NCI-H128 (cell line): ENCODE data around the gene NOSTRIN.
"Not testable (repeated sequence)": the region's sequence is repeated elsewhere in the genome, so short reads cannot be mapped to it uniquely, and the experiment has no call there.

Experiments used
- DNase-seq: peaks from one replicate; lab custom pipeline; 2025; ENCODE audit not compliant: unreplicated experiment; lab: John Stamatoyannopoulos, UW

NOSTRIN gene, protein sequence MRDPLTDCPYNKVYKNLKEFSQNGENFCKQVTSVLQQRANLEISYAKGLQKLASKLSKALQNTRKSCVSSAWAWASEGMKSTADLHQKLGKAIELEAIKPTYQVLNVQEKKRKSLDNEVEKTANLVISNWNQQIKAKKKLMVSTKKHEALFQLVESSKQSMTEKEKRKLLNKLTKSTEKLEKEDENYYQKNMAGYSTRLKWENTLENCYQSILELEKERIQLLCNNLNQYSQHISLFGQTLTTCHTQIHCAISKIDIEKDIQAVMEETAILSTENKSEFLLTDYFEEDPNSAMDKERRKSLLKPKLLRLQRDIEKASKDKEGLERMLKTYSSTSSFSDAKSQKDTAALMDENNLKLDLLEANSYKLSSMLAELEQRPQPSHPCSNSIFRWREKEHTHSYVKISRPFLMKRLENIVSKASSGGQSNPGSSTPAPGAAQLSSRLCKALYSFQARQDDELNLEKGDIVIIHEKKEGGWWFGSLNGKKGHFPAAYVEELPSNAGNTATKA

DNA sequence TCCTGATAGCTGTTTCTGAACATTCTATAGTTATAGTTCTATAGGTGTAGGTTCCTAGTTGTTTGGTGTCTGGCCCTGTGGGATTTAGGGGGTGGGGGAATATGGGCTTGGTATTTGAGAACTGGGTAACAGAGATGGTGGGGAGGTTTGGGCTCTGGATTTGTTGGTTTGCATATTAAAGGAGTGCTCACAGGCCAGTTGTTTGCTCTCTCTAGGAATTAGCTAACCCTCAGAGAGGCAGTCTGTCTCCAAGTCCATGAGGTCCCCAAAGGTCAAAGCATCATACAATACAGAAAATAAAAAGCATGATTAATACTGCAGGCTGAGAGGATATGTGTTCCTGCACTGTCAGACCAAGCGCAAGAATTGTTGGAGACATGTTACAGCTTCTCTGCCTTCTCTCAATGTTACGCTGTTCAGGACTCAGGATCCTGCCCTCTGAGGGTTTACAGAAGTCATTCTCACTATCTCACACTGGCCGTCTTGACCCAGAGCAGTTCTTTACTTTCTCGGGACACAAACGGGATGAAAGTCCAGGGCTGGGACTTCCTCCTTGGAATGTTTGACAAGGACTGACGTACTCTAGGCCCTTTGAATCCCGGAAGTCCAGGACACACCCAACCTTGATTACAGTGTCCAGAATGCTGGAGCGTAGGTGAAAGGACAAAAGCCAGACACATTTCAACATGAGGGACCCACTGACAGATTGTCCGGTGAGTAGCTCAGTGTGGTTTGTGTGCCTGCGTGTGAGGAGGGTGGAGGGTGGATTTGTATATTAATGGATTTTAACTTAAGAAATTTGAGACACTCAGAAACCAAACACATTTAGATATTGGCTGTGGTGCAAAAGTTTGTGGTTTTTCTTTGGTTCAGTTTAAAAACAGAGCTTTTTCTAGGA lies at the start of gene NOSTRIN:
TSS of gene NOSTRIN (plus strand) at position 677 of the 898 bp plus-strand sequence. CDS start at position 687, 10 bp downstream.
- no peak for DNase-seq

DNA sequence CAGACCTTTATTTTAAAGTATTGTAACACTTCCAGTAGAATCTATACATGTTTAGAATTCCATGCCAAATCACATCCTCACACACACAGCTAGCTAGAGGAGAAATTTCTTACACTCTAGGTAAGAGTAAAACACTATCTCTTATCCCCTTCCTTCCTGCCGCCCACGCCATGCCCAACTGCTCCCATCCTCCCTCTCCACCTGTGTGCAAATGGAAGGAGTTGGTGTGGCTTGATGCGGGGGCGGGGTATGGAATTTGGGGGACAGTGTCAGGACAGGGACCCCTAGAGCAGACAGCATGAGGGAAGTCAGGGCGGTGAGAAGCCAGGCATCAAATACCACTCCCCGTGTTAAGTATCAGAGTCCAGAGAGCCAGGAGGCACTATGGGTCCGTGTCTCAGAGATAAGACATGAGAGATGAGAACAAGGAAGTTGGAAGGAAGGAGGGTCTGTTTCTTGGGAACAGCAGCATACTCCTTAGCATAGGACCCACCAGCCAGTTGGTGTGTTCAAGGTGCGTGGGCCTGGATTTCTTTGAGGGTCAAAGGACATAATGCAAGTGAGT lies 48.6 kb upstream of the NOSTRIN start:
- no peak for DNase-seq

DNA sequence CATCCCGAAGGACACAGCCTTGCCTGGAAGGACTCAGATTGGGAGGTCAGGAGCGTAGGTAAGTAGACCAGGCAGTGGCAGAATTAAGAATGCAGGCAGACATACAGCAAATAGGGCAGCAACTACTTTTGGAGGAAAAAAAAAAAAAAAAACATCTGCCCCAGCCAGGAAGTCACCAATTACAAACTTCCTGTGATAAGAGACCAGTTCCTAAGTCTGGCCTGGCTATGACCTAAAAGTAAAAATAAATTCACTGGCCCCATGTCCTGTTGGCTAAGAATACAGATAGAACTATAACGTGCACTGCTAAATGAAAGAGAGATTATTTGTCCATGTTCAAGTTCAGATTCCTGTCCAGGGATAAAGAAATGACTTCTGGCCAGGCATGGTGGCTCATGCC lies 45.2 kb upstream of the NOSTRIN start:
- DNase-seq: no peak

DNA sequence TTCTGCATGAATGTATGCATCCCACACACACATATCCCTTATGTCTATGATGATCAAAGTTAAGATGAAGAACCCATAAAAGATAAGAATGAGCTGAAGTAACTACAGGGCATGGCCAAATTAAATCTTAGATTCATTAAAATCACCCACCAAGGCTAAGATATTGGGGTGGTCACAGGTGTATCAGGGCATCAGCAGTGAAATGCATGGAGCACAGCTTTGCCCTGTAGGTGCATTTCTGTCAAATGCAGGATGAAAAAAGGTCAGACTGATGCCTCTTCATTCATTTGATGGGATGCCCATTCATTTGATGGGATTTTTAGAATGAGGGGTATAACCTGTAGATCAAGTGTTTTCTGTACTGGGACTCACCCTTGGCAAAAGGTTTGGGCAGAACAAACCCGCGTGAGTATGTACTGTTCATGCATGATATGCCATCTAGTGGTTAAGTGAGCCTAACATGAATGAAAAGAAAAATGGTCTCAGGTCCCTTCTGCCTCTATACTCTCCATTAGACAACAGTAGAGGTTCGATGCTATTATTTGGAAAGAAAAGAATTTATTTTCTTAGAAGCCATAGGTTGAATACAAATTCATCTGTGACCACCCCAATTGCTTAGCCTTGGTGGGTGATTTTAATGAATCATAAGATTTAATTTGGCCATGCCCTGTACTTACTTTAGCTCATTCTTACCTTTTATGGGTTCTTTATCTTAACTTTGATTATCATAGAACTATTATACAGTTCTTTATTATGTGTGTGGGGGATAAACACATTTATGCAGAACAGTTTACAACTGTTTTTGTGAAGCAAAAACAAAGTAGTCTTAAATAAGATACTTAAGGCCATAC lies 43.2 kb upstream of the NOSTRIN start:
- DNase-seq: no peak

DNA sequence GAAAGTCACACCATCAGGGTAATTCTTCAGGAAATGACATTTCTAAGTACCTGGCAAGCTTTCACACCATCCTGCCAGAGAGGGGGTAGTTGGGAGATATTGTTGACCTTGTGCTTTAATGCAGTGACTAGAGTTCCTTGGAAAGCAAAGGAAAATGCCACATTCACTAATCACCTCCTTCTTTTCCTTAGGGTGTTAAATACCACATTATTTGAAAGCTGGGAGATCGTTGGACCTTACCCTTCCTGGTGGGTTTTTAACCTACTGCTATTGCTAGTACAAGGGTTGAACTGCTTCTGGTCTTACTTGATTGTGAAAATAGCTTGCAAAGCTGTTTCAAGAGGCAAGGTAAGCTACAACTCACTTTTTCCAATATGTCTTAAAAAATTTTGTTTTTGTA lies 37.0 kb upstream of the NOSTRIN start:
- DNase-seq: no peak

DNA sequence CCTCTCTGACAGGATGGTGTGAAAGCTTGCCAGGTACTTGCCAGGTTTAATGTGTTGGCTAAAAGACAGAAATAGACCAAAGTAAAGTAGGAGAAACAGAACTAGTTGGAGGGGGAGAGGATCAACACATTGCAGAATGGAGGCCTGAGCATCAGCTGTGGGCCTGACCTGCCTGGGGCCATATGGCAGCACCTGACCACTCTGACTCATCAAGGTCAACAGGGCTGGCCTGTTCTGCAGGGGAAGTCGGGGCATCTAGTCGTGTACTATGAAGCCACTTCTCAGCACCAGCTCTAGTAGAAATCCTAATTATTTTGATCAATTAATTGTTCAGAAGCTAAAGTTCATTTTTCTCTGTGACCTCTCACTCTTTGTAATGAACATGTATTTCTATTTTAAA lies 35.8 kb upstream of the NOSTRIN start:
- no peak for DNase-seq

DNA sequence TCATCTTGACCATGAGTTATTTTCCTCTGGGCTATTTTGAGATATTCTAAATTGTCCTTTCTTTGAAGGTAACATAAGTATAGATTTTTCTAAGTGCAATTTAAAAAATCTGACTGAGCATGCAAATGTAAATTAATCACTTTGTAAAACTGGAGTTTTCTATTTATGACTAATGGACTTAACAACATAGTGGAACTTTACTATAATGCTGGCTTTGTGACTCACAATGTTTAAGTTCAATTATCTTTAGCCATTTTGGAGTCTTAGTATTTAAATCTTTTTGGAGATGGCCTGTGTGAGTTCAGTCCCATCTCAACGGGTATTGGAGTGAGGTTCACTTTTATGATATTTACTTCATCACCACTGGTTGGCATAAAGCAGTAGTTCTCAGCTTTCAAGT lies 35.2 kb upstream of the NOSTRIN start:
- DNase-seq: no peak

DNA sequence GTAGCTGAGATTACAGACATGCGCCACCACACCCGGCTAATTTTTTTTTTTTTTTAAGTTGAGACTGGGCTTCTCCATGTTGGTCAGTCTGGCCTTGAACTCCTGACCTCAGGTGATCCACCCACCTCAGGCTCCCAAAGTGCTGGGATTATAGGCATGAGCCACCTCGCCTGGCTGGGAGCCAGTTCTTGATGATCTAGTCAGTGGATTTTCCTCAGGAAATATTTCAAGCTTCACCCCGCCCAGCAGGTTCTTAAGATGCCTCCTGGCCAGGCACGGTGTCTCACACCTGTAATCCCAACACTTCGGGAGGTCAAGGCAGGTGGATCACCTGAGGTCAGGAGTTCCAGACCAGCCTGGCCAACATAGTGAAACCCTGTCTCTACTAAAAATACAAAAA lies 34.1 kb upstream of the NOSTRIN start:
- DNase-seq: not testable (repeated sequence)

DNA sequence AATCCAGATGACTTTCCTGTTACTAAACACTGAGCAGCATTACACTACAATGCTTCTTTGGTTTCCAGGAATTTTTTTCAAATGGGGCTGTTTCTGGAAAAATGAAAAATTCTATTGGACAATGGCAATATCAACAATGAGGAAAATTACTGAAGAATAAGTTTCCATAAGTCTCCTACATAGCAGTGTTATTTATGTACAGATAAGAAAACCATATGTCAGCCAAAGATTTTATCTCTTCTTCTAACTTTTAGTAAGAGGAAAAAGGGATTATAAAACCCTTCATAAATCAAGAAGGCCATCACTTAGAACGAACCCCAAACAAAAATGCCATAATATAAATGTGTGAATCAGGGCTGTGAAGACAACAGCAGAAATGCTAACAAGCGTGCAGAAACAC lies 31.6 kb upstream of the NOSTRIN start:
- no peak for DNase-seq

DNA sequence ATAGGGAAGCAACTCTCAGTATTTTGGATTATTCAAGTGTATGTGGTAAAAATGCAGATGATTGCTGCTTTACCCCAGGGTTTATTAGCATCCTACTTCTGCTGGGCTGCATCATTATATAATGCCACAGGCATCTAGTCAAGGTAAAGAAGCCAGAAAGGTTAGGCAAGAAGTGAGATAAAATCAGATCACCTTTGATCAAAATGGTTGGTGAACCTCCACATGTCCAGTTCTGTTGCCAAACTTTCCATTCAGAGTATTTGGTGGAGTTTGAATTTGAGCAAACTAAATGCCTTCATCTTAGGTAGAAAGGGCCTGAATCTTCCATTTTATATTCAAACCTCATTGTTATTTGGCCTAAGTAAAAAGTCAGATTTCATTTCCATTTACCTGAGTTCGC lies 29.7 kb upstream of the NOSTRIN start:
- no peak for DNase-seq

DNA sequence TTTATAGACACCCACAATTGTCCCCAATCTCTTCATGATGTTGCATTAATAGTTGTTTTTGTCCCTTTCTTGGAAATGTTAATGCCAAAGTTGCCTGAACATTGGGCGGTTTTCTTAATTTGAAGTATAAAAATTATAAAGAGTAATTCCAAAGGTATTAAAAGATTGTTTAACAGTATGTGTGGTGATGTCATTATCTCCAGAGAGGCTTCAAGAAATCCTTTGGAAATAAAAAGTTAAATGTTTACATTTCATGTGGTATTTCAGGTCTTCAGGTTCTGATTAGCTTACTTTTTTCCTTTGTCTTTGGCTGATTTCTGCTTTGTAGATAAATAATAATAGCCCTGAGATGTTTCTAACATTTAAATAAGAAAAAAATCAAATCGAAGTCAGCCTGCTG lies 29.3 kb upstream of the NOSTRIN start:
- no peak for DNase-seq

DNA sequence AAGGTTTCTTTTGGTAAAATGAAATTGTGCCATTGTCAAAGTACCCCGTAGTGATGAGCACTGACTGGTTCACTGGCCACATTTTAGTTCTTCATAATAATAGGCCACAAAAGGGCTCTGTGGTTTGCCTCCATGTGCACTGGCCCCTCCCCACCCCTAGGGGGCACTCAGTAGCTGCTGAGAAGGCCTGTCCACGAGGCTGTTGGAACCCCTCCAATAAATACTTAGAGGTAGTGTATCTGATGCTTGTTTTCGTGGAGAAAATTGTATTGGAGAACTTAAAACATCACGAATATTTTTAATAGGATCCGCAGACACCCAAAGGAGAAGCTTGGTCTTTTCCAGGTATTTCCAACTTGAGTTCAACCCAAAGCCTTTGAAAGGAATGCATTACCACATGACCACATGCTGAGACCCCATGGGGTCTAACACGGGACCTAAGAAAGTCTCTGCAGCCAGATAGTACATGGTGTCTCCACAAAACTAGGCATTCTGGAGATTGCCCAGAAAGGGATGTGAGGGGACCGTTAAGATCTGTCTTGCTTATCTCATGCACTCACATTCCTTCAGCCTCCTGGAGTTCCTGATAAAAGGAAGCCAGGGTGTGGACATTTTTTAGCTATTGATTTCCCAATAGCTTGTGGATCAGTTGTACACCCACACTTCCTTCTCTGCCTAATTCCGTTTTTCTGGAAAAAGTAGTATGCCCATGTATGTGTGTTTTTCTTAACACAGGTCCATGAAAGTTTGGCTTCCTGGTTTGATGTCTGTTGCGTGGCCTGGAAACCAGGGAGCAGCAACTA lies 28.5 kb upstream of the NOSTRIN start:
- DNase-seq: no peak

DNA sequence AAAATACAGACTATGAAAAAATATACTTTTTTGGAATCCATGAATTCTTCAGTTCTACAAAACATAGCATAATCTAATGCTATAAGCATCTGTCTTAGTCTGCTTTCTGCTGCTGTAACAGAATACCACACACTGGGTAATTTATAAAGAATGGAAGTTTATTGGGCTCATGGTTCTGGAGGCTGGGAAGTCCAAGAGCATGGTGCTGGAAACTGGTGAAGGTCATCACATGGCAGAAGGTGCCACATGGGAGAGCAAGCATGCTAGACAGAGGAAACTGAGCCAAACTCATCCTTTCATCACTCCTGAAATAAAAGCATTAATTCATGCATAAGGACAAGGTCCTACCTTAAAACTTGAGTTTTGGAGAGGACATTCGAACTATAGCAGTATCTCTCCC lies 26.6 kb upstream of the NOSTRIN start:
- DNase-seq: no peak

DNA sequence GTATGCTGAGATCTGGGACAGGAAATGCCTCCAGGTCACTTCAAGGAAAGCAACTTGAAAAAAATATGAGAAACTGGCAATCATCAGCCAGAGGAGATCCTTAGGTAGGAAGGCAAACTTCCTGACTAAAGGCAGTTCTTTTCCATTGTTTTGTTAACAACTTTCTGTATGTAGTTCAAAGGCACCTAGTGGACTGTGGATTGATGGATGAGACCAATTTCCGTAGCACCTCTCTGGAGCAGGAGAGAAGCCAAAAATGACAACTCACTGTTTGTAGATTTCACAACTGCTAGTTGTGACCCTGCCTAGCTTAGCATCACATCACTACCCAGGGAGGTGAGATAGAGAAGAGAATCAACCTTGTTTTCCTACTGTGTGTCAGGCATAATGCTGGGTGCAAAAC lies 21.8 kb upstream of the NOSTRIN start:
- no peak for DNase-seq

DNA sequence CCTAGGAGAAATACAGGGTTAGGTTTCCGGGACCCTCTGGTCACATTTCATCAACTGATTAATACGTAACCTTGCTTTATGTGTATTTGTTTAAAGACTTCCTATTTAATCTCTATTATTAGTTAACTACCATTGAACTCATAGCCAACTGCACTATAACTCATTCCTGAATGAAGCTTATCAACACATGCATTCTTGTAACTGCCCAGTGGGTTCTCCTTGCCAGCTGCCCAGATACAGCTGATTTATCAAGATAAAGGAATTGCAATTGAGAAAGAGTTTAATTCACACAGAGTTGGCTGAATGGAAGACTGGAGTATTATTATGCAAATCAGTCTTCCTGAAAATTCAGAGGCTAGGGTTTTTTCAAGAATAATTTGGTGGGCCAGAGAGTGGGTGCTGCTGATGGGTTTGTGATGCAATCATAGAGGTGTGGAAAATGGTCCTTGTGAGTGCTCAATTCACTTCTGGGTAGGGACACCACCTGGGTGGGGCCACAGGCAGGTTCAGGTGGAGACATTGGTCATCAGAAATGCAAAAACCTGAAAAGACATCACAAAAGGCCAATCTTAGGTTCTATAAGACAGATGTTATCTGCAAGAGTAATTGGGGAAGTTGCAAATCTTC lies 21.1 kb upstream of the NOSTRIN start:
- DNase-seq: no peak

DNA sequence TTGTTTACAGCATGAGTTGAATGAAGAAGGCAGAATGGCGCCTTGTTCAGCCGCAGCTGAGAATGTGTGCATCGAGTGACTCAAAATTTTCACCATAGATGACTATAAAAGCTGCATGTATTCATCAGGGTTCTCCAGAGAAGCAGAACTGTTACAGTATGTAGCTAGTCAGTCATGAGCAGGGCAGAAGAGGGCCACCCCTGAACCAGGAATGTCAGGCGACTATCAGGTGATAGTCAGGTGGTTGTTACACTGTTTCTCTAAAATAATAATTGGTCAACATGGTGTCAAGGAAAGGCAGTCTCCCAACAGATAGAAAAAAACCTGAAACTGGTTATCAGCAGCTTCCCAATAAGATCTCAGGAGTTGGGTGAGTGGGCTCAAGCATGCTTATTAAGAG lies 20.2 kb upstream of the NOSTRIN start:
- DNase-seq: no peak

DNA sequence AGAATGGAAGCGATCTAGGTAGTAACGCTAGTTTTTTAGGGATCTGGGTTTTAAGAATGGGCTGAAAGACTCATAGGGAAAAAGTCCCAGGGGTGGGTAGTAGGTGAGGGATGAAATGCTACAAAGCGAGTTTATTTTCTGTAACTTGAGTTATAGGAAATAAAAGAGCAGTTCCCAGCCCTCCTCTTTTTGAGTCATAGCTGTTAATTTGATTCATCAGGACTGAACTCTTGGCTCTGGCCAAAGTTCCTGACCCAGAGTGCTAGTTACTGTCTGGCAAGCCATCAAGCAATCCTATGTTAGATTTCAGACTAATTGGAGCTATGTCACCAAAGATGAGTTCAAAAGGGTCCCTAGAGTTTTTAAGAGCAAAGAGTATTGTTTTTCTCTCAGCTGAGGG lies 17.4 kb upstream of the NOSTRIN start:
- no peak for DNase-seq

DNA sequence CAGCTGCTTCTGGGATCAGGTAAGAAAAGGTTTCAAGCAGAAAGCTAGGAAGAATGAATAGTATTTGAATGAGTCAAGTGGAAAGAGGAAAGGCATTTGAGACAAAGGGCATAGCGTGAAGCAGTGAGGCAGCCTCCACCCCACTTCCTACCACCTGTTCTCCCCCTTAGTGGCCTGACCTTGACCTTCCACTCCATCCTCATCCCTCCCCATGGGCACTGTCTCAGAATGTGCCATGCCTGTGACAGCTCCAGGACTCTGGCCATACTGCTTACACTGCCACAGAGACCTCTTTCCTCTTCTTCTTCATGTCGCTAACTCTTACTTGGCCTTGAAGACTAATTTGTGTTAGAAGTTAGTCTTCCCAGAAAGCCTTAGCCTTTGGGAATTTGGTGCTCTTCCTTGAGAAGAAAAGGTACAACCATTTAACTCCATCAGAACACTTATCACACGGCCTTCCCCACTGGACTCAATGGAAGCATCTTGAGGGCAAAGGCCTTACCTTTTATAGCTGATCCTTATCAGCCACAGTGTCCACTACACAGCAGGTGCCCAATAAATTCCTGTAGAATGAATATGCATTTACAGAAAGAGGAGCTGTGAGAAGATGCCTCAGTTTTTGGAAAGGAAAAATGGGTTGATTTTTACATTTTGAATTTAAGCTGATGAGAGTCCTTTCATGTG lies 15.2 kb upstream of the NOSTRIN start:
- DNase-seq: no peak
